Measurements from ENCODE around the gene SRP14. TPM values are rescaled to one million over a fixed set of nuclear protein-coding genes. Genes with fewer than 3 reads are reported as not detected.

The SRP14 gene
- total RNA-seq, 1 donor from 2014 or later = 235 TPM

- H3K9me3 Mint-ChIP-seq (ENCODE audit: unreplicated experiment) = peaks cover 4% of the 10 kb centered on the region
- H3K27ac Mint-ChIP-seq (ENCODE audit: unreplicated experiment) = peak overlapping the region; percentile 73
- H3K36me3 Mint-ChIP-seq (ENCODE audit: low read depth, unreplicated experiment) = peaks cover 5% of the 10 kb centered on the region
- no peak overlapping the region for H3K4me3 Mint-ChIP-seq (ENCODE audit: unreplicated experiment)
- peaks cover 11% of the 10 kb centered on the region for H3K27me3 Mint-ChIP-seq (ENCODE audit: unreplicated experiment)
- TF ChIP-seq, protein P1, sequence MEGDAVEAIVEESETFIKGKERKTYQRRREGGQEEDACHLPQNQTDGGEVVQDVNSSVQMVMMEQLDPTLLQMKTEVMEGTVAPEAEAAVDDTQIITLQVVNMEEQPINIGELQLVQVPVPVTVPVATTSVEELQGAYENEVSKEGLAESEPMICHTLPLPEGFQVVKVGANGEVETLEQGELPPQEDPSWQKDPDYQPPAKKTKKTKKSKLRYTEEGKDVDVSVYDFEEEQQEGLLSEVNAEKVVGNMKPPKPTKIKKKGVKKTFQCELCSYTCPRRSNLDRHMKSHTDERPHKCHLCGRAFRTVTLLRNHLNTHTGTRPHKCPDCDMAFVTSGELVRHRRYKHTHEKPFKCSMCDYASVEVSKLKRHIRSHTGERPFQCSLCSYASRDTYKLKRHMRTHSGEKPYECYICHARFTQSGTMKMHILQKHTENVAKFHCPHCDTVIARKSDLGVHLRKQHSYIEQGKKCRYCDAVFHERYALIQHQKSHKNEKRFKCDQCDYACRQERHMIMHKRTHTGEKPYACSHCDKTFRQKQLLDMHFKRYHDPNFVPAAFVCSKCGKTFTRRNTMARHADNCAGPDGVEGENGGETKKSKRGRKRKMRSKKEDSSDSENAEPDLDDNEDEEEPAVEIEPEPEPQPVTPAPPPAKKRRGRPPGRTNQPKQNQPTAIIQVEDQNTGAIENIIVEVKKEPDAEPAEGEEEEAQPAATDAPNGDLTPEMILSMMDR (IDR thresholded peaks at IDR 0.05; ENCODE audit: unreplicated experiment) = no peak
- DNase-seq (ENCODE audit: low spot score) = no peak
- peaks cover 78% of the 10 kb centered on the region for H3K4me1 Mint-ChIP-seq (ENCODE audit: unreplicated experiment)
Observed at GRCh38 chr15:40084650-40085049, 45.7 kb upstream of the SRP14 start.

- Mint-ChIP-seq H3K9me3 (ENCODE audit: unreplicated experiment) (peaks cover 4% of the 10 kb centered on the region), H3K4me1 (ENCODE audit: unreplicated experiment) (peaks cover 73% of the 10 kb centered on the region), H3K27me3 (ENCODE audit: unreplicated experiment) (peaks cover 11% of the 10 kb centered on the region), H3K4me3 (ENCODE audit: unreplicated experiment) (peak overlapping the region; percentile 29), H3K36me3 (ENCODE audit: low read depth, unreplicated experiment) (peaks cover 4% of the 10 kb centered on the region), H3K27ac (ENCODE audit: unreplicated experiment) (peak overlapping the region; percentile 99)
- DNase-seq (ENCODE audit: low spot score) = no peak
- TF ChIP-seq, protein P1 (IDR thresholded peaks at IDR 0.05; ENCODE audit: unreplicated experiment) = no peak
Observed at GRCh38 chr15:40082195-40082883, 43.4 kb upstream of the SRP14 start.

GRCh38 chr15:40081691-40082194 lies 42.8 kb upstream of the SRP14 start:
- H3K4me1 Mint-ChIP-seq (ENCODE audit: unreplicated experiment) = peaks cover 67% of the 10 kb centered on the region
- peaks cover 10% of the 10 kb centered on the region for H3K27me3 Mint-ChIP-seq (ENCODE audit: unreplicated experiment)
- DNase-seq (ENCODE audit: low spot score) = peak; percentile 75
- H3K4me3 Mint-ChIP-seq (ENCODE audit: unreplicated experiment) = peak overlapping the region; percentile 89
- peaks cover 4% of the 10 kb centered on the region for H3K9me3 Mint-ChIP-seq (ENCODE audit: unreplicated experiment)
- H3K36me3 Mint-ChIP-seq (ENCODE audit: low read depth, unreplicated experiment) = peaks cover 4% of the 10 kb centered on the region
- TF ChIP-seq, protein P1 (IDR thresholded peaks at IDR 0.05; ENCODE audit: unreplicated experiment) = no peak
- peak overlapping the region; percentile 99 for H3K27ac Mint-ChIP-seq (ENCODE audit: unreplicated experiment)

GRCh38 chr15:40080847-40081246 lies 41.9 kb upstream of the SRP14 start:
- no peak for DNase-seq (ENCODE audit: low spot score)
- peaks cover 4% of the 10 kb centered on the region for H3K36me3 Mint-ChIP-seq (ENCODE audit: low read depth, unreplicated experiment)
- H3K9me3 Mint-ChIP-seq (ENCODE audit: unreplicated experiment) = peaks cover 4% of the 10 kb centered on the region
- TF ChIP-seq, protein P1 (IDR thresholded peaks at IDR 0.05; ENCODE audit: unreplicated experiment) = no peak
- H3K4me1 Mint-ChIP-seq (ENCODE audit: unreplicated experiment) = peaks cover 64% of the 10 kb centered on the region
- H3K27me3 Mint-ChIP-seq (ENCODE audit: unreplicated experiment) = peaks cover 9% of the 10 kb centered on the region
- peak overlapping the region; percentile 27 for H3K4me3 Mint-ChIP-seq (ENCODE audit: unreplicated experiment)
- H3K27ac Mint-ChIP-seq (ENCODE audit: unreplicated experiment) = peak overlapping the region; percentile 99

DNA sequence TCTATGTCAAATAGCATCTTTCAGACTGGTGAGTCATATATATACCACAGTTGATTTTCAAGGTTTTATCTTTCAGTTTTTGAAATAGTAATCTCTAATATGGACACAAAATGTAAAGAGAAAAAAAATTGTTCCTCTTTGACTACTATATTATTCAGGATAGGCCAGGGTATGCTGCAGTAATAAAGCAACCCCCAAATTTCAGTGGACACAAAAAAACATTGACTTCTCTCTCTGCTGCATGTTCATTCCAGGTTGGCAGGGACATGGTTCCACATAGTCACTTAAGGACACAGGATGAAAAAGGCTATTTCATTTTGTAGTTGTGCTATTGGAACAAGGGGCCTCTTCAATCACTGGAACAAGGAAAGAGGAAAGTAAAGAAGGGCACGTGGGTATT lies 41.1 kb upstream of the SRP14 start:
- peaks cover 12% of the 10 kb centered on the region for H3K27me3 Mint-ChIP-seq (ENCODE audit: unreplicated experiment)
- H3K36me3 Mint-ChIP-seq (ENCODE audit: low read depth, unreplicated experiment) = peaks cover 9% of the 10 kb centered on the region
- H3K27ac Mint-ChIP-seq (ENCODE audit: unreplicated experiment) = peak overlapping the region; percentile 99
- TF ChIP-seq, protein P1 (IDR thresholded peaks at IDR 0.05; ENCODE audit: unreplicated experiment) = no peak
- H3K9me3 Mint-ChIP-seq (ENCODE audit: unreplicated experiment) = peaks cover 4% of the 10 kb centered on the region
- no peak overlapping the region for H3K4me3 Mint-ChIP-seq (ENCODE audit: unreplicated experiment)
- no peak for DNase-seq (ENCODE audit: low spot score)
- peaks cover 70% of the 10 kb centered on the region for H3K4me1 Mint-ChIP-seq (ENCODE audit: unreplicated experiment)
